GM21717 (cell line): ENCODE data around the gene FXYD7.
"Not testable (repeated sequence)": the region's sequence is repeated elsewhere in the genome, so short reads cannot be mapped to it uniquely, and the experiment has no call there.

Experiments used
- ATAC-seq: cut with Tn5 transposase; IDR thresholded peaks from one replicate; pipeline ENCODE4 v1.9.1; 2021; ENCODE audit warnings: mild to moderate bottlenecking, moderate library complexity; ENCODE audit not compliant: unreplicated experiment

The FXYD7 gene

DNA sequence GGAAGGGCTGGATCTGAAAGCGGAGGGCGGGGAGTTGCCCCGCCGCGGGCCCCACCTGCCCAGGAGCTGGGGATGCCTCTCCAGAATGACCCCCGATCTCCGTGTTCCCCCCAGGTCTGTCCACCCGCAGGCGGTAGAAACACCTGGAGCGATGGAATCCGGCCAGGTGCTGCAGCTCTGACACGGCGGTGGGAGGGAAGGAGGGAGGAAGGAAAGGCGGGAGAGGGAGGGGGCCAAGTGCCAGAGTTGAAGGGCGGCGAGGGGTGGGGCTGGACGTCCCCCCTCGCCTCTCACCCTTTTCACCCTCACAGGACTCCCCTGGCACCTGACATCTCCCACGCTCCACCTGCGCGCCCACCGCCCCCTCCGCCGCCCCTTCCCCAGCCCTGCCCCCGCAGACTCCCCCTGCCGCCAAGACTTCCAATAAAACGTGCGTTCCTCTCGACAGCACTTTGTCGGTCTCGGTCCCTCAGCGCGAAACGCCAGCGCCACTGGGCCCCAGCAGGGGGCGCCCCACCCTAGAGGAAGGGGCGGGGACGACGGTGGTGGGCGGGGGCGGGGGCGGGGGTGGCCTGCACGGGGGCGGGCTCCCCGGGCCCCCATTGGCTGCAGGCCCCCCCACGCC lies 337 bp upstream of the FXYD7 start:
- ATAC-seq, result no peak

GRCh38 chr19:35143818-35144217 lies 763 bp downstream of the FXYD7 start:
- no peak for ATAC-seq

- no peak for ATAC-seq
These were observed 1.2 kb downstream of the FXYD7 start for GRCh38 chr19:35144259-35144599.

DNA sequence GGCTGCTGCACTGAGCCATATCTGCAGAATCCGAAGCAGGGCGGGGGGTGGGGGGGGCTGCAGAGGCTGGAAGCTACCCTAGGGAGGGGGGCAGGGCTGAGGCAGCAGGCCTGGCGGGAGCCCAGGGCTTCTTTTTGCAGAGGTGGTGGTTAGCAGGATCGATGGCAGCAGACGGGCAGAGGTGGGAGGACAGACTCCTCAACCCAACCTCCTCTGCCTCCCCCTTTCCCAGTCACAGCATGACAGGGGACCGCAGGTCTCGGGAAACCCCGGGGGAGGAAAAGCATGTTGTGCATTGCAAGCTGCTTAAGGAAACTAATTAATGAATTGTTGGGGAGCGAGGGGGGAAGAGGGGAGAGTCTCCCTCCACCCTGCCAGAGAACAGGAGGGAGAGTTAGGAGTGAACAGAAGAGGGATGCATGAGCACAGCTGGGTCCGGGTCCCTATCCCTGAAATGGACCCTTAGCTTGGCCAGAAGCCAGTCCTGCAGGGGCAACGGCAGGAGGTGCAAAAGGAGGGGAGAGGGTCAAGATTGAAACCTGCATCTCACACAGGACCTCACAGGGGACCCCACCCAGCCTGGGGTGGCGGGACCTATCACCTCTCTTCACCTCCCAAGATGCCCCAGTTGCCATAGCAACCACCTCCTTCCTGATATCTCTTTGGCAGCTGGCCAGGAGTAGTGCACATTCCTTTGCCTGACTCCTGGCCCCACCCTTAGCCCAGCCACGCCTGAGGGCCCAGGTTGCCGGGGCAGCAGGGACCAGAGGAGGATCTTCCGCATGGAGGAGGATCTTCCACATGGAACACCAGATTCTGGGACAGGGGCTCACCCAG lies 1.8 kb downstream of the FXYD7 start:
- ATAC-seq, result no peak

DNA sequence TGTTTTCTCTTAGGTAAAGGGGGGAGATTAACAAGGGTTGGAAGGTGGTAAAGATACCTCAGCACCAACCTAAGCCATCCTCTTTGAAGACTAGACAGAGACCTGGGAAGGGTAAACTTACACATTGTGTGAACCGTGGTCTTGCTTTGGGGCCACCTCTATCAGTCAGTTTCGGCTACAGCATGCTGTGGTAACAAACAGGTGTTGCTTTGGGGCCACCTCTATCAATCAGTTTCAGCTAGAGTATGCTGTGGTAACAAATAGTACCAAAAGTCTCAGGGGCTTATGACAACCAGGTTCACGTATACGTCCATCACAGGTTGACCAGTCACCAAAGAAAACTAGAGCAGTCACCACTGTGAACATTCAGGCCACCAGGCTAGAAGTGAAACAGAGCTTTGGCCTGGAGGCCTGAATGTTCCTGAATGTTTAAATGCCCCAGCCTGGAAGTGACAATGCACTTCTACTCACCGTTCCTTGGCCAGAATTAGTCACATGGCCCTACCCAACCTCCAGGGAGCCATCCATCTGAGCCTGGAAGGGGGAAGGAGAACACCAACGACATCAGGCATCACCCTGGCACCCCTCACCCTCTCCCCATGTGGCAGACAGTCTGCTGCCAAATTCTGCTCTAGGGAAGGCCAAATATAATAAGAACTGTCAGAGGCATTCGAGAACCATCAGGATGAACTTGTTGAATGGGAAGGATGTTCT lies 3.8 kb downstream of the FXYD7 start:
- no peak for ATAC-seq

DNA sequence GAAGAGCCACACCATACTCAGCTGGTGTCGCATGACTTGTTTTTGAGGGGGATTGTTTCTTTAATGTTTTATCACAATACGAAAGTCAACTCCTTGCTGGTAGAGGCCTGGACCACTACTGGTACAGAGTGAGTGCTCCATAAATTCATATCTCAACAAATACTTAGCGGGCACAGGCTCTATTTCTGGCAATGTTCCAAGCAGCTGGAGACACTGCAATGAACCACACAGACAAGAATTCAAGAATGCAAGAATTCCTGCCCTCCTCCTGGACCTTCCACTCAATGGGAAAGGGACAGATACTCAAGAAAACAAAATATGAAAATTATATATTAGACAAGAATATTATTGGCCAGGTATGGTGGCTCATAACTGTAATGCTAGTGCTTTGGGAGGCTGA lies 6.4 kb downstream of the FXYD7 start:
- no peak for ATAC-seq

DNA sequence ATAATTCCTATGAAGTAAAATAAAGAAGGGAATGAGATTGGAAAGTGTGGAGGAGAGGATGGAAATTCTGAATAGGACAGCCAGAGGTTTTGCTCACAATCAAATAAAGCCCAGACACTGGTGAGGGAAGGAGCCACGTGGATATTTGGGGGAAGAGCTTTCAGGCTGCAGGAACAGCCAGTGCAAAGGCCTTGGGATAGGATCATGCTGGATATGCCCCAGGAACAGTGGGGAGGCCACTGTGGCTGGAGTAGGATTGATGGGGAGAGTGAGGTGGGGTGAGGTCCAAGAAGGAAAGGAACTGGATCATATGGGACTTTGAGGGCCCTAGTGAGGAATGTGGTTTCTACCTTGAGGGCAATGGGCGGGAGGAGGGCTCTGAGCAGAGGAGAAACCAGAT lies 7.4 kb downstream of the FXYD7 start:
- ATAC-seq, result no peak

DNA sequence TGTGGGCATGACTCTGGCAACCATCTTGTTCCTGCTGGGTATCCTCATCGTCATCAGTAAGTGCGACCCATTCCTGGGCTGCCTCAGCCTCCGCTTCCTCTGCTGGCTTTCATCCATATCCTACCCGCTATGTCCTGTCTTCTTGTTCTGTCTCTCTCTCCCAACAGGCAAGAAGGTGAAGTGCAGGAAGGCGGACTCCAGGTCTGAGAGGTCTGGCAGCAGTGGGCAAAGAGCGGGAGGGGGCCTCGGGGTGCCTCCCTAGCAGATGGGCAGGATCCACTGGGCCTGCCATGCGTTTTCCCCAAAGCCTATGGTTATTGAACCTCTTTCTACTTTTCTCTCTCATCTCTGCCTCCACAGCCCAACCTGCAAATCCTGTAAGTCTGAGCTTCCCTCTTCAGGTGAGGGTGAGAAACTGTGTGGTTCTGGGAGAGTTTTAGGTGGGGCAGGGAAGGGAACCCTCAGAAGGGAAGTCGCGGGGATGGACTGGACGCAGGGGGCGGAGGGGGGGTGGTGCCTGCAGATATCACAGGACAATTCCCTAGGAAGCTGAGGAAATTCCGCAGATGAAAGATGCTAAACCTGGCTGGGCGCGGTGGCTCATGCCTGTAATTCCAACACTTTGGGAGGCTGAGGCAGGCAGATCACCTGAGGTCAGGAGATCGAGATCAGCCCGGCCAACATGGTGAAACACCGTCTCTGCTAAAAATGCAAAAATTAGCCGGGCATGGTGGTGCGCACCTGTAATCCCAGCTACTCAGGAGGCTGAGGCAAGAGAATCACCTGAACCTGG lies 8.4 kb downstream of the FXYD7 start:
- no peak for ATAC-seq

GRCh38 chr19:35153129-35153522 lies 10.1 kb downstream of the FXYD7 start:
- not testable (repeated sequence) for ATAC-seq

DNA sequence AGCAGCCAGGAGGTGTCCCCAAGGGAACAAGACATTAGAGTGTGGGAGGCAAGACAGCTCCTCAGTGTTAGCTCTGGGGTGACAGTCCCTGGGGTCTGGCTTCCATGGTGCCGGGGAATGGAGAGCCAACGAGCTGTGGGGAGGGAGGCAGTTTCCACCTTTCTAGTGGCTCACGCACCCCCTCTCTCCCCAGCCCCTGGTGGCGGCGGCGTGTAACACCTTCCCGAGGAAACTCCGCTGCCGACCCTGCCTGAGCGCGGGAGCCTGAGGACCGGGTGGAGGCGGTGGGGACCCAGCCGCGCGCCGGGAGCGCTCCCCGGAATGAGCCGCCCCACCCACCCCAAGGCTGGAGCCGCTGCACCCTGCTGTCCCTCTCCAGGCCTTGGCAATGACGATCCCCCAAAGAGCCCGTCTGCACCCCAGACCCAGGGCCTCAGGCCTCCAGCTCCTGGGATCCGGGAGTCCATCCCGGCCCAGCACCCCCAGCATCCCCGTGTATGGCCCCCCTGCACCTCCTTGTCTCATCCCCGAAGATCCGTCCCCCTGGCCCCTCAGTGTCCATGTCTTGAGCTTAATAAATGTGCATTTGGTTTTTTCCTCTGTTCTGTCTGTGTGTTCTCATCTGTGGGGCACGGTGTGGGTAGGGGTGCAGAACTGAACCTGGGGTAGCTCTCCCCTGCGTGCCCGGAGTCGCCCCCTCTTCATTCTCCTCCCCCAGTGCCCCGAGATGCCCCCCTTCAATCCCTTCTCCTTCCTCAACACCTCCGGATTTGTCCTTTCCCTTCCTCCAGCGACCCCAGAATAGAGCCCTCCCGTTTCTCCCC lies 10.9 kb downstream of the FXYD7 start:
- ATAC-seq, result no peak

GRCh38 chr19:35154525-35155406 lies 11.7 kb downstream of the FXYD7 start, which contains the start of gene FXYD5:
Gene FXYD5 (plus strand): TSS chr19:35154735. CDS start chr19:35155551, 816 bp downstream.
- peak; percentile 46 for ATAC-seq

DNA sequence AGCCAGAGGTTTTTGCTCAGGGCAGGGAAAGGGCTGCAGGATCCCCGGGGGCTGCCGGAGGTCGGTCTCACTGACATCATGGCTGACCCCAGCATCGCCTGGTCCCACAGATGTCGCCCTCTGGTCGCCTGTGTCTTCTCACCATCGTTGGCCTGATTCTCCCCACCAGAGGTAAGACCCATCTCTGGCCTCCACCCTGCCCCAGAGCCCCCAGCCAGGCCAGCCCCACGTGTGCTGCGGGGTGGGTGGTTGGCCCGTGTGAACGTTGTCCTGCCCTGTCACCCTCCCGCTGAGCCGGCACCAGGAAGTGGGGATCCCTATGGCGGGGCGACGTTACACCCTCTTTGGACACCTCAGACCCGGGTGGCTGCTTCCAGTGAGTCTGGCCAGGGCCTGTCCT lies 12.4 kb downstream of the FXYD7 start:
- ATAC-seq, result peak; percentile 30

DNA sequence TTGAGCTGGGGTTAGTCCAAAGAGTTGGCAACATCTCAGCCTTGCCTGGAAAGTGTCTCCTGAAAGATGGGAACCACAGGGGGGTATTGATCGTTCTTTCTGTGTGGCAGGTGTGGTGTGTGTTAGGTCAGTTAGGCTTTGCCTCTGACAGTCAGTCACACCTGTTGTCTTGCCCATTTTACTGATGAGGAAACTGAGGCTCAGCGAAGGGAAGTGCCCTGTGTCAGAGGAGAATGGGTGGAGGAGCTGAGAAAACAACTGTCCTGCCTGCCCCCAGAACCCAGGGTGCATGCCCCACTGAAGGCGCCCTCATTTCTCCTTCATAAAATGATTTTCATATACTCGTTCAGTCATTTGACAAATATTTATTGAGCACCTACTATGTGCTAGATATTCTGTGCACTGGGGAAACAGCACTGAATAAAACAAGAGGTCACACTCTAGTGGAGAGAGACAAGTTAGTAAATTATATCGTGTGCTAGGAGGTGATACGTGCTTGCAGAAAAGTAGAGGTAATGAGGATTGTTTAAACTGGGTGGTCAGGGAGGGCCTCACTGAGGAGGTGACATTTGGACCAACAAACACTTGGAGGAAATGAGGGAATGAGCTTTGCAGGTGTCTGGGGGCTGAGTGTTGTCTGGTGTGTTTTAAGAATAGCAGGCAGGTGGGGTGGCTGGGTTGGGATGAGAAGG lies 13.1 kb downstream of the FXYD7 start:
- no peak for ATAC-seq

- ATAC-seq, result no peak
These were observed 13.6 kb downstream of the FXYD7 start for GRCh38 chr19:35156673-35157014.

GRCh38 chr19:35157431-35157830 lies 14.4 kb downstream of the FXYD7 start:
- no peak for ATAC-seq

DNA sequence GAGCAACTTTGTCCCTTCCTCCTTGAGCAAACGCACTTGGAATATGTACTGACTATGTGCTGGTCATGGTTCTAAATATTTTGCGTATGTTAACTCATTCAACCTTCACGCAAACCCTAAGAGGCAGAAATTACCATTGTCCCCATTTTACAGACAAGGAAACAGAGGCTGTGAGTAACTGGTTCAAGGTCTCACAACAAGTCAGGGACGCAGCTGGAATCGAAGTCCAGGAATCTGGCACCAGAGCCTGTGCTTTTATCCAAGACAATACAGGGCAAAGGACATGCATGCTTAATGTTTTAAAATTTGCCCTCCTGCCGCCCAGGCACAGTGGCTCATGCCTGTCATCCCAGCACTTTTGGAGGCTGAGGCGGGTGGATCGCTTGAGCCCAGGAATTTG lies 16.6 kb downstream of the FXYD7 start:
- ATAC-seq, result no peak

- ATAC-seq, result no peak
These were observed 17.8 kb downstream of the FXYD7 start for GRCh38 chr19:35160629-35161433.

DNA sequence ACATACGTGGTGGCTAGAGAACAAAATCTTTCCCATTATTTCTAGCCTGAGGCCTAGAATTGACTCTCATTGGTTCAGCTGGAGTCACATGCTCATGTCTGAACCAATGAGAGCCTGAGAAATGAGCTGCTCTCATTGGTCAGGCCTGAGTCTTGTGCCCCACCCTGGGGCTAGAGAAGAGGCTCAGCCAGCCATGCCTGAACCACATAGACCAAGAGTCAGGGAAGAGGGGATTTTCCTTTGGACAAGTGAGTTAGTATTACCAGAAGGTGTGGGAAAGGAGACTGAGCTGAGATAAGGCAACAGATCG lies 18.3 kb downstream of the FXYD7 start:
- ATAC-seq, result no peak
